ENCODE data around the gene ERVW-1. TPM values are rescaled to one million over a fixed set of nuclear protein-coding genes. Genes with fewer than 3 reads are reported as not detected.
A peak's percentile ranks its signal among the peaks of the same experiment; 100 is the strongest.
"Not testable (repeated sequence)": the region's sequence is repeated elsewhere in the genome, so short reads cannot be mapped to it uniquely, and the experiment has no call there.

Gene ERVW-1
- total and polyA plus RNA-seq, 8 donors: not detected

- Histone ChIP-seq H3K4me3 (peak overlapping the region in 3 of 4 donors; percentile 84 to 99 (median 98)), H3K9me3 (no peaks in the 10 kb centered on the region), H3K4me1 (peaks cover 13 to 17% (median 15%) of the 10 kb centered on the region in 3 donors), H3K36me3 (peaks cover 0 to 4% (median 0%) of the 10 kb centered on the region in 3 donors), H3K27me3 (no peaks in the 10 kb centered on the region), H3K27ac (peak overlapping the region; percentile 94 to 99 (median 98))
- WGBS, 2 donors: 52 to 54% methylated on average over 21 of the region's 21 CpGs
- peak in 1 of 4 donors; percentile 83 for TF ChIP-seq CTCF (IDR thresholded peaks at IDR 0.05)
- FAIRE-seq: peak; percentile 67
- intact Hi-C loops (cut with DNase I): loop anchor here in 1 of 3 donors (10.0 kb wide), 1 partner anchor 312 kb away; the partner anchor contains the start of gene CYP51A1
- ATAC-seq: no peak
- DNase-seq: peak in 1 of 6 donors; percentile 27
These were observed 30.8 kb downstream of the ERVW-1 start for GRCh38 chr7:92446869-92447344.

GRCh38 chr7:92442720-92443119 is 35.0 kb downstream of the ERVW-1 start:
- H3K4me3 ChIP-seq, DNase-seq, H3K27me3 ChIP-seq, H3K9me3 ChIP-seq, H3K36me3 ChIP-seq, FAIRE-seq, H3K4me1 ChIP-seq, ATAC-seq, H3K27ac ChIP-seq: not testable (repeated sequence)
- intact Hi-C loops (cut with DNase I): loop anchor here in 1 of 3 donors (10.0 kb wide), 1 partner anchor 308 kb away; the partner anchor contains the start of gene CYP51A1
- WGBS, 2 donors: 86 to 95% methylated on average over 2 of the region's 2 CpGs

GRCh38 chr7:92437956-92438491 is 39.7 kb downstream of the ERVW-1 start:
- FAIRE-seq (no peak), DNase-seq (no peak), ATAC-seq (no peak)
- Histone ChIP-seq H3K27ac (no peak overlapping the region), H3K36me3 (no peaks in the 10 kb centered on the region), H3K4me3 (no peak overlapping the region), H3K9me3 (no peaks in the 10 kb centered on the region), H3K27me3 (no peaks in the 10 kb centered on the region), H3K4me1 (no peaks in the 10 kb centered on the region)
- no peak for TF ChIP-seq CTCF (IDR thresholded peaks at IDR 0.05)
- 69 to 81% methylated on average over 6 of the region's 6 CpGs for WGBS, 2 donors
- intact Hi-C loops (cut with DNase I): no loop called here

- no peaks in the 10 kb centered on the region for H3K27me3 ChIP-seq
- no peaks in the 10 kb centered on the region for H3K4me1 ChIP-seq
- ATAC-seq: no peak
- H3K9me3 ChIP-seq: no peaks in the 10 kb centered on the region
- no peak overlapping the region for H3K27ac ChIP-seq
- no peak overlapping the region for H3K4me3 ChIP-seq
- no peak for TF ChIP-seq CTCF (IDR thresholded peaks at IDR 0.05)
- no peaks in the 10 kb centered on the region for H3K36me3 ChIP-seq
- WGBS, 2 donors: 67 to 68% methylated on average over 7 of the region's 7 CpGs
- FAIRE-seq: no peak
- no peak for DNase-seq
- intact Hi-C loops (cut with DNase I): no loop called here
These were observed 40.9 kb downstream of the ERVW-1 start for GRCh38 chr7:92436612-92437445.

- ATAC-seq (no peak), FAIRE-seq (no peak), DNase-seq (no peak)
- no peak for TF ChIP-seq CTCF (IDR thresholded peaks at IDR 0.05)
- H3K36me3 ChIP-seq: no peaks in the 10 kb centered on the region
- intact Hi-C loops (cut with DNase I): no loop called here
- no peaks in the 10 kb centered on the region for H3K9me3 ChIP-seq
- no peak overlapping the region for H3K27ac ChIP-seq
- WGBS, 2 donors: 85 to 91% methylated on average over 2 of the region's 2 CpGs
- H3K27me3 ChIP-seq: no peaks in the 10 kb centered on the region
- H3K4me1 ChIP-seq: no peaks in the 10 kb centered on the region
- no peak overlapping the region for H3K4me3 ChIP-seq
These were observed 42.2 kb downstream of the ERVW-1 start for GRCh38 chr7:92435542-92435941.

All from pancreas (tissue), 10 donors.